Activated T-cell treated with anti-CD3 and anti-CD28 coated beads for 24 hours (primary cell): Measurements from ENCODE around the gene GCK.
A peak's percentile ranks its signal among the peaks of the same experiment; 100 is the strongest.
"Not testable (repeated sequence)": the region's sequence is repeated elsewhere in the genome, so short reads cannot be mapped to it uniquely, and the experiment has no call there.

ENCODE experiments used
- DNase-seq: peaks from one replicate; pipeline ENCODE4 v3.0.0-alpha.2; 2020; ENCODE audit warnings: low read depth

Gene GCK

GRCh38 chr7:44201813-44202212 lies 12.6 kb upstream of the GCK start:
- DNase-seq = no peak

GRCh38 chr7:44200699-44201461 lies 11.6 kb upstream of the GCK start, which contains the start of gene YKT6:
TSS of gene YKT6 (plus strand) at chr7:44200978. CDS start at chr7:44201136, 158 bp downstream.
- DNase-seq = peak; percentile 93

DNA sequence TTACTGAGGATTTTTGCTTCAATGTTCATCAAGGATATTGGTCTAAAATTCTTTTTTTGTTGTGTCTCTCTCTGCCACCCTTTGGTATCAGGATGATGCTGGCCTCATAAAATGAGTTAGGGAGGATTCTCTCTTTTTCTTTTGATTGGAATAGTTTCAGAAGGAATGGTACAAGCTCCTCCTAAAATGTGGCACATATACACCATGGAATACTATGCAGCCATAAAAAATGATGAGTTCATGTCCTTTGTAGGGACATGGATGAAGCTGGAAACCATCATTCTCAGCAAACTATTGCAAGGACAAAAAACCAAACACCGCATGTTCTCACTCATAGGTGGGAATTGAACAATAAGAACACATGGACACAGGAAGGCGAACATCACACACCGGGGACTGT lies 10.9 kb upstream of the GCK start:
- not testable (repeated sequence) for DNase-seq

GRCh38 chr7:44197474-44197873 lies 8.2 kb upstream of the GCK start:
- DNase-seq = no peak

DNA sequence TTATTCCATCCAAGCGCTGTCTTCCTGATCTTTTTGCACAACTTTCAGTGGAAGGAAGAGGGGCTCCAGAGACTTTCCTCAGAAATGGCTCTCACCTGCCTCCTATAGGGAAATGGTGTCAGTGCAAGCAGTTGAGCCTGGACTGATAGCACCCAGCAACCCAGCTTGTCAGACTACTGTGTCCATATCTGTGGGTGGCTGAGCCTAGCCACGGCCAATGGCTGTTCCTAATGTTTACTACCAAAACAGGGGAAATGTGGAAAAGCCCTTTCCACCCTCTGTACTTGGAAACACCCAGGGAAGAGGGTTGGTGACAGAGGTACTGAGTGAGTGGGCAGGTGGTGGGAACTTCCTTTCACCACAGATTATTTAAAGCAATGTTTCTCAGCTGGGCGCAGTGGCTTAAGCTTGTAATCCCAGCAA lies 7.2 kb upstream of the GCK start:
- no peak for DNase-seq

DNA sequence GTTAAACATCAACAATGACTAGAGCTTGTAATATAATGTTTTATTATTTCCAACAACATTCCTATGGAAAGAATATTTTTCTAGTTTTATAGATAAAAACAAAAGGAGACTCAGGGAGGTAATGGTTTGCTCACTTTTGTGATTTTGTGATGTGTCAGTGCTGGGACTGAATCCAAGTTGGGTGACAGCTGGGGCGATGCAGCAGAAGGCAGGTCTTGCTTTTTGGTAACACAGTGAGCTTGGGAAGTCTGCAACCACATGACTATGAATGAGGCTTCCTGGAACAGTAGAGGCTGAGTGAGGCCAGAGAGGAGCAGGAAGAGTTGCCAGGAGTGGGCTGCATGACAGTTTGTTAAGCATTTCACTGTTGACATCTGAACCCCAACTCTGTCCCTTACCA lies 6.7 kb upstream of the GCK start:
- DNase-seq = no peak

GRCh38 chr7:44194562-44195145 lies 5.4 kb upstream of the GCK start:
- DNase-seq = no peak

- peak; percentile 41 for DNase-seq
These were observed 4.8 kb upstream of the GCK start for GRCh38 chr7:44194069-44194468.

DNA sequence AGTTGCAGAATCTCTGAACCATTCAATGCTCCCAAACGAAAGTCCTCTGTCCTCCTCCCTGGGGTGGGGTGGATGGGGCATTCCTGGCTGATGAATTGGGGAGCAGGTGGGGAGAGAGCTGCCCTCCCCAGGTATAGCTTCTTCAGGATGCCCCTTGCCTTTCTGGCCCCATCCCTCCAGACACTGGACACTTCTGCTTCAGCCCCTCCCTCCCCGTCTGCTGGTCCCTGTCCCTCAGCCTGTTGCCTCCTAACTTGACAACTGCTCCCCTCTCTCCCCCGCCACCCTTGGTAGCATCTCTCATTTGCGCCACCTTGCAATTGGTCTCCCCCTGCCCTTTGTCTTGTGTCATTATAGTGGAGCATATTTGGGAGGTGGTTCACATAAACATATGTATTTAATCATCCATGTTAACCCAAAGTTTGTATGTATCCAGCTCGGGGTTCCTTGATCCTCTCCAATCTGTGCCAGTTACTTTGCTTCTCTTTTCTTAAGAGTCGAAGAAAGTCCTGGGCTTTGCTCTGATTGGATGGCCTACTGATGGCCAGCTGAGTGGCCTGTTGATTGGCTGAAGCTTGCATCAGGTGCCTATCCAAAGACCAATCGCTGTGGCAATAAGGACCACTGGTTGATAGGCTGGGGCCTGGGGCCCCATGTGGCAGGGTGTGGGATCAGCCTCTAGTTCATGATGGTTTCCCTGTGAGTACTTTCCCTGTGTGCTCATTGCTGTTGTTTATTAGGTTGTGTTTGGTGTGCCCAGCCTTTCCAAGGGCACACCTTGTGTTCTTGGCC lies 4.0 kb upstream of the GCK start:
- no peak for DNase-seq

DNA sequence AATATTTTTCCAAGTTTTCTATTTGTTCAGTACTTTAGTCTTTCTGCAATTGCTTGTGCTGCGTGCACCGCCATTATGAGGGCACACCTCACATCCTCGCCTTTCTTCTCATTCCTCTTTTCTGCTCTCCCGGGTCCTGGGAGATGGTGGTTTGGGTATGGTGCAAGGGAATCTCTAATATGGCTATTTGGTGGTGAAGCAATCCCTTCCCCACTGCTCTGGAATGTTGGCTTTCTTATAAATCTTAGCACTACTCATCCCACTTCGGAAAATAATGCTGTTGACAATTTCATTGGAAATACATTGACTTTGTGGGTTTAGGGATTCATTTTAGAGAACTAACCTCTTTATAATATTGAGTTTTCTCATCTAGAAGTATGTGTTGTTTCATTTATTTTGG lies 1.9 kb upstream of the GCK start:
- DNase-seq = no peak

- no peak for DNase-seq
These were observed 994 bp upstream of the GCK start for GRCh38 chr7:44189993-44190872.

- DNase-seq = no peak
These were observed 586 bp downstream of the GCK start for GRCh38 chr7:44188480-44189225.

DNA sequence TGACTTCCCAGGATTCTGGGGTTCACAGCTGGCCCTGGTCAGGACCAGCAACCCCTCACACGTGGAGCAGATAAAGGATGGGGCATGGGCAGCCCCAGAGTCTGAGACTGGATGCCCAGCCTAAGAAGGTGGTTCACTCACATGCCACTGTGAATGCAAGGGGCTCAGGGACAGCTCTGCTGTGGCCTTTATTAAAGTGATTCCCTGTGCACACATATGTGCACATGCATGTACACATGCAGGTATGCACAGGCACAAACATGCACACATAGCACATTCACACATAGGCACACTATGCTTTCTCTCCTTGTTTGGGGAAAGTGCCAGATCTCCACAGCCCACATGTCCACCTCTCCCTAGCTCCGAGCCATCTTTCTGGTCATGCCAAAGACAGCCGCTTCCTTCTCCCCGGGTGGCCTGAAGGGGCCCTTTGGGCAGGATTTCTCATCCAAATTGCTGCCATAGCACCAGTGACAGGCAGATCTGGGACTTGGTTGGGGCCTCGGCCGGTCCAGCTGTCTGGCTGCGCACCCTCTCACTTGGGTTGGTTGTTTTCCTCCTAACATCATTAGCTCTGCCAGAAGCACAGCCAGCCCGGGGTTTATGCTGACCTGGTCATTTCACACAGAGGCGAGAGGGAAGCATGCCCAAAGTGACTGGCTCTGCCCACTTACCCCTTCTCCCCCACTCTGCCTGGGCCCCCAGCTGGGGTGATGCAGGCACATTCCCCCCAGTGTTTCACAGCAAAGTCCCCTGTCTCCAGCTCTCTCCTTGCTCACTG lies 1.4 kb downstream of the GCK start:
- no peak for DNase-seq

- no peak for DNase-seq
These were observed 2.5 kb downstream of the GCK start for GRCh38 chr7:44186736-44187135.

GRCh38 chr7:44185729-44186128 lies 3.5 kb downstream of the GCK start:
- DNase-seq = no peak

DNA sequence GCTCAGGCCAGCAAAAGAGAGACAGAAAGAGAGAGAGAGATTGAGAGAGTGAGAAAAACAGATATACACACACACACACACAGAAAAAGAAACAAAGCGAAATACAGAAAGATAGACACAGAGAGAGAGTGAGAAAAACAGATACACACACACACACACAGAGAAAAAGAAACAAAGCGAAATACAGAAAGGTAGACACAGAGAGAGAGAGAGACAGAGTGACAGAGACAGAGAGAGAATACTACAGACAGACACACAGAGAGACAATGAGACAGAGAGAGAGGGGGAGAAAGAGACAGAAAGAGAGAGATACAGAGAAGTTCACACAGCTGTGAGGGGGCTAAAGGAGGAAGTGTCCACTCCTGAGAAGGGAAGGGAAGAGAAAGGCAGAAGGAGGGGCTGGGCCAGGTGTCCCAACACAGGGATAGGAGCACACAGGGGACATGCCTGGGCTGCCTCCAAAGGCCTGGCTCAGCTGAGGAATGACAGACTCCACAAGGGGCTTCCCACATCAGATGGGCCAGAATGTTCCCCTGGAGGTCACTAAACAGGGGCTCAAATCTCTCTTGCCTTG lies 4.3 kb downstream of the GCK start:
- DNase-seq = no peak

GRCh38 chr7:44184206-44184872 lies 4.9 kb downstream of the GCK start:
- DNase-seq = no peak

DNA sequence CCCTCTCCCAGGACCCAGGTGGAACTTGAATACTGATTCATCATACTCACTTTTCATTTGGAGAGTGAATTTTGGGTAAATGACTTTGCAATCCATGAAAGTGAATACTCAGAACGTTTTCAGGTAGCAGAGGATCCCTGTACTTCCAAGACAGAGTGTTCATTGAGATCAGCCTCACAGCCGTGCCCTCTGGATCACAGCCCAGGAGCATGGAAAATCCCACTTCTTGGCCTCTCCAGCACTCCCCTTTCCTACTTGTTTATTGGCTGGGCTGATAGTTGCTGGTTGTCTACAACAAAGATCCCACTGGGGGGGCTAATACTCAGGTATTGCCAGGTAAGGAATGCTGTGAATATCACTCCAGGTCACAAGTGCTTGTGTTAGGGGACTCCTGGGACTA lies 5.9 kb downstream of the GCK start:
- no peak for DNase-seq

DNA sequence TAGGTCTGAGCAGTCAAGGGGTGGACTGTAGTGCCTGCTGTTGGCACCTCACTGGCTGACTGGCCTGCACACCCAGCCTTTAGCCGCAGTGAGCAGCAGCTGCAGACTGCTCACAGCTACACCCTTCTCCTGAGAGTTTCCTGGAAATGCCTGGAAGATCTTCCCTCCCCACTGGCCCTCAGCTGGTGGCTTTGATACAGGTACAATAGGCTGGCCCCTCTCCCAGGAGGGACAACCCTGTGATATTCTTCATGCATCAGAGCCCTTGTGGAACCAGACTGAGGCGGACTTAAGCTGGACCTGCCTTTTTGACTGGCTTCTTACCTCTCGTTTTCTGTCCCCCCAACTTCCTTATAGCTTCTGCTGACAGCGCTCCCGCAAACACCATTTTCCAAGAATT lies 6.4 kb downstream of the GCK start:
- no peak for DNase-seq

GRCh38 chr7:44180631-44181030 lies 8.6 kb downstream of the GCK start:
- no peak for DNase-seq
